SK-N-SH (cell line): ENCODE measurements around the gene IL15RA. TPM values are rescaled to one million over a fixed set of nuclear protein-coding genes. Genes with fewer than 3 reads are reported as not detected.
"Not testable (repeated sequence)": the region's sequence is repeated elsewhere in the genome, so short reads cannot be mapped to it uniquely, and the experiment has no call there.

Source experiments
- CTCF ChIA-PET: fragments of 300-600, 350-600 bp; formaldehyde crosslinking; extraction: SDS; loops from one replicate; lab custom pipeline; 2021; lab: Yijun Ruan, JAX
- POLR2A ChIA-PET: fragments of 350-600 bp; sonication (Branson Sonifier 250); formaldehyde crosslinking; extraction: SDS; loops from one replicate; lab custom pipeline; 2020; ENCODE audit warnings: antibody characterized with exemption, inconsistent platforms; lab: Yijun Ruan, JAX
- DNase-seq: peaks from one replicate; pipeline ENCODE4 v3.0.0; 2012
- H2AFZ ChIP-seq: fragments of 200-600 bp; sonication (generic); 2 replicates; pipeline ENCODE4 v1.8.1; 2016; ENCODE audit warnings: antibody characterized with exemption, mild to moderate bottlenecking, low read depth
- H3F3A ChIP-seq: fragments of 200-600 bp; sonication (generic); replicated peaks from 2 replicates; pipeline ENCODE3; 2016; ENCODE audit warnings: antibody characterized with exemption, mild to moderate bottlenecking; ENCODE audit not compliant: insufficient read depth
- H3K27ac ChIP-seq, 2 experiments: fragments of 200-500 bp in 1 of 2; fragments of 200-600 bp in 1 of 2; sonication (Bioruptor generic) in 1 of 2; sonication (generic), shearing (Covaris generic) in 1 of 2; 2 replicates each; pipeline versions ENCODE4 v1.5.1 to v1.6.1; 2014 to 2016; ENCODE audit warnings: low read depth in 2 of 2, inconsistent platforms in 1 of 2, low read length in 1 of 2, mild to moderate bottlenecking in 1 of 2, mixed read lengths in 1 of 2
- H3K27me3 ChIP-seq: fragments of 200-600 bp; sonication (generic), shearing (Covaris generic); 2 replicates; pipeline ENCODE4 v1.6.1; 2016; ENCODE audit warnings: mixed run types; ENCODE audit not compliant: insufficient read depth
- H3K36me3 ChIP-seq, 2 experiments: fragments of 200-500 bp in 1 of 2; fragments of 200-600 bp in 1 of 2; sonication (Bioruptor generic) in 1 of 2; sonication (generic) in 1 of 2; replicated peaks in 1 of 2; 2 replicates each; pipeline versions ENCODE3 to v1.5.1; 2014 to 2016; ENCODE audit warnings: low read length in 1 of 2, mild to moderate bottlenecking in 1 of 2; ENCODE audit not compliant: insufficient read depth in 2 of 2, control insufficient read depth in 1 of 2
- H3K4me1 ChIP-seq, 2 experiments: fragments of 200-500 bp in 1 of 2; fragments of 200-600 bp in 1 of 2; sonication (Bioruptor generic) in 1 of 2; sonication (generic), shearing (Covaris generic) in 1 of 2; 2 replicates each; pipeline versions ENCODE4 v1.5.1 to v1.6.1; 2014 to 2016; ENCODE audit warnings: low read depth in 1 of 2, low read length in 1 of 2, mixed run types in 1 of 2; ENCODE audit not compliant: insufficient read depth in 2 of 2, control insufficient read depth in 1 of 2
- H3K4me2 ChIP-seq: fragments of 200-600 bp; sonication (generic), shearing (Covaris generic); 2 replicates; pipeline ENCODE4 v1.6.1; 2017; ENCODE audit warnings: mixed run types
- H3K4me3 ChIP-seq, 2 experiments: fragments of 200-500 bp in 1 of 2; fragments of 200-600 bp in 1 of 2; sonication (Bioruptor generic) in 1 of 2; sonication (generic), shearing (Covaris generic) in 1 of 2; 2 replicates each; pipeline versions ENCODE4 v1.5.1 to v1.8.1; 2014 to 2016; ENCODE audit warnings: low read depth in 2 of 2, inconsistent platforms in 1 of 2, low read length in 1 of 2, mild to moderate bottlenecking in 1 of 2, mixed read lengths in 1 of 2, moderate library complexity in 1 of 2
- H3K79me2 ChIP-seq: fragments of 200-600 bp; sonication (generic); 2 replicates; pipeline ENCODE4 v1.8.1; 2017; ENCODE audit warnings: mild to moderate bottlenecking; ENCODE audit not compliant: insufficient read depth
- H3K9ac ChIP-seq: fragments of 200-600 bp; sonication (generic); 2 replicates; pipeline ENCODE4 v1.6.1; 2017; ENCODE audit warnings: mixed run types
- H3K9me2 ChIP-seq: fragments of 200-600 bp; sonication (generic); 2 replicates; pipeline ENCODE4 v1.6.1; 2017; ENCODE audit warnings: mixed run types
- H3K9me3 ChIP-seq: fragments of 200-600 bp; sonication (generic); 2 replicates; pipeline ENCODE4 v1.6.1; 2017; ENCODE audit warnings: mixed run types, mild to moderate bottlenecking, moderate library complexity
- H4K20me1 ChIP-seq: fragments of 200-600 bp; sonication (generic); 2 replicates; pipeline ENCODE4 v1.6.1; 2017; ENCODE audit warnings: mild to moderate bottlenecking, mixed run types; ENCODE audit not compliant: insufficient read depth
- CHD2 ChIP-seq: fragments of 150-350 bp; IDR thresholded peaks from 2 replicates; pipeline ENCODE4 v1.6.1; 2018; ENCODE audit warnings: low read length; ENCODE audit not compliant: partially characterized antibody
- ELF1 ChIP-seq: IDR thresholded peaks from 2 replicates; pipeline ENCODE4 v1.4.0; 2012
- EZH2phosphoT487 ChIP-seq: fragments of 200-600 bp; sonication (generic); IDR thresholded peaks from 2 replicates; pipeline ENCODE4 v1.6.1; 2017; ENCODE audit warnings: low read depth, mixed run types, mild to moderate bottlenecking, antibody characterized with exemption, moderate library complexity, borderline replicate concordance
- IRF3 ChIP-seq: fragments of 150-350 bp; IDR thresholded peaks from 2 replicates; pipeline ENCODE4 v1.6.1; 2016; ENCODE audit warnings: mild to moderate bottlenecking, low read depth, low read length
- NRF1 ChIP-seq: IDR thresholded peaks from 2 replicates; pipeline ENCODE4 v1.6.1; 2012; ENCODE audit warnings: low read depth, mild to moderate bottlenecking, low read length
- RAD21 ChIP-seq: IDR thresholded peaks from 2 replicates; pipeline ENCODE4 v1.6.1; 2012; ENCODE audit warnings: mild to moderate bottlenecking, low read length
- RCOR1 ChIP-seq: fragments of 150-350 bp; IDR thresholded peaks from 2 replicates; pipeline ENCODE4 v1.6.1; 2017; ENCODE audit warnings: antibody characterized with exemption, low read length
- RFX5 ChIP-seq: IDR thresholded peaks from 2 replicates; pipeline ENCODE4 v1.6.1; 2012; ENCODE audit warnings: mild to moderate bottlenecking, improper control_type of control experiment, low read length
- RXRA ChIP-seq: IDR thresholded peaks from 2 replicates; pipeline ENCODE4 v1.4.0; 2012; ENCODE audit warnings: low read depth, mild to moderate bottlenecking, borderline replicate concordance
- SMC3 ChIP-seq: IDR thresholded peaks from 2 replicates; pipeline ENCODE4 v1.6.1; 2012; ENCODE audit warnings: low read depth, low read length, improper control_type of control experiment
- TAF1 ChIP-seq: IDR thresholded peaks from 2 replicates; pipeline ENCODE4 v1.6.1; 2012; ENCODE audit warnings: low read depth, mild to moderate bottlenecking, low read length, moderate library complexity, borderline replicate concordance
- USF2 ChIP-seq: fragments of 150-350 bp; IDR thresholded peaks from 2 replicates; pipeline ENCODE4 v1.6.1; 2017; ENCODE audit warnings: antibody characterized with exemption, low read length, low read depth, borderline replicate concordance
- ZBTB33 ChIP-seq: IDR thresholded peaks from 2 replicates; pipeline ENCODE4 v1.4.0; 2012; ENCODE audit warnings: low read depth, borderline replicate concordance
- WGBS: methylation state at CpG from one replicate; pipeline ENCODE4 v1.1.6; 2017; ENCODE audit warnings: low lambda C conversion rate; 5-methylcytosine and 5-hydroxymethylcytosine counted together
- polyA plus RNA-seq, 3 experiments: library from polyadenylated mRNA; depleted of rRNA; stranded (reverse); fragments of >200 nt; gene quantifications; 2 replicates each; pipeline ENCODE4 v1.2.3, GENCODE V29; 2012

Gene IL15RA
- polyA plus RNA-seq, 1 of the 3 experiments (the other 2 are of a cell fraction) = 2.1 TPM

- H3K4me3 ChIP-seq = no peak overlapping the region
- POLR2A ChIA-PET = no interaction called here
- no peak overlapping the region for H3K4me2 ChIP-seq
- no peaks in the 10 kb centered on the region for H3K9me2 ChIP-seq
- H3K27me3 ChIP-seq = no peaks in the 10 kb centered on the region
- no peaks in the 10 kb centered on the region for H3K9me3 ChIP-seq
- no peaks in the 10 kb centered on the region for H3K79me2 ChIP-seq
- no peak for TF ChIP-seq ZBTB33
- TF ChIP-seq EZH2phosphoT487 = no peak
- TF ChIP-seq RCOR1 = no peak
- peaks cover 9% of the 10 kb centered on the region for H3F3A ChIP-seq
- 85% methylated on average over 4 of the region's 7 CpGs for WGBS
- H3K4me1 ChIP-seq = no peaks in the 10 kb centered on the region
- CTCF ChIA-PET = no interaction called here
- H3K27ac ChIP-seq = no peak overlapping the region
- no peaks in the 10 kb centered on the region for H4K20me1 ChIP-seq
- H2AFZ ChIP-seq = no peak overlapping the region
- H3K9ac ChIP-seq = no peak overlapping the region
- no peaks in the 10 kb centered on the region for H3K36me3 ChIP-seq
- DNase-seq = no peak
Measured at GRCh38 chr10:5963071-5963470, 14.3 kb downstream of the IL15RA start.

GRCh38 chr10:5962358-5962940, 14.9 kb downstream of the IL15RA start:
- H3K27me3 ChIP-seq, H3F3A ChIP-seq, H3K9me2 ChIP-seq, CTCF ChIA-PET, H3K4me1 ChIP-seq, H3K4me2 ChIP-seq, H3K9me3 ChIP-seq, H3K36me3 ChIP-seq, H3K9ac ChIP-seq, H3K4me3 ChIP-seq, H2AFZ ChIP-seq, H3K79me2 ChIP-seq, DNase-seq, H3K27ac ChIP-seq, H4K20me1 ChIP-seq, POLR2A ChIA-PET: not testable (repeated sequence)
- 86% methylated on average over 10 of the region's 10 CpGs for WGBS

DNA sequence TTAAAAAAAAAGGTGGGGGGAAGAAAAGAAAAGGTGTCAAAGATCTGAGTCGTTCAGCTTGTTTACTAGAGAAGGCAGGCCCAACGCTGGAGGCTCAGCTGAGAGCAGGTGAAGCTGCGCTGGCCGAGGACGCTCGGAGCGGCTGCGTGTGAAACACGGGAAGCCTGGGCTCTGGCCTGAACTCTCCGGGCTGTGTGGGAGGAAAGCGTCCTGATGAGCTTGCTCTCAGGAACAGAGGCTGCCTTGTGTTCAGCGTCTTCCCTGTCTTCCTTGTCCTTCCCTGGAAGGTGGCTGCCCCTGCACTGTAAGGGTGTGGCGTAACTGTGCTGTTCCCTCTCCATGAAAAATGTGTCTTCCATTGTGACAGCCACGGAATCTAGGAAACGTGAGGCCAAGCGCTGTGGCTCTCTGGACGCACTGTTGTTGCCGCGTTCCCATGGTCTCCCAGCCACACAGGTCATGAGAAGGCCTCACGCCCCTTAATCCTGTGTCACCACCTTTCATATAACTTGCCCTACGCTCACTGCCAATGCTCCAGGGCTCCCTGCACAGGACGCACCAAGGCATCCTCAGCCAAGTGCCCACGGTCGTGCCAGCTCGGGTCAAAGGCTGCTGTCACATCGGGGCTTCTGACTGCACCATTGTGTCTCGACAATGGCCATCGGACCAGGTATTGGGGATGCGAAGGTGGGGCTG, 15.8 kb downstream of the IL15RA start:
- Histone ChIP-seq H2AFZ (no peak overlapping the region), H3K27me3 (no peaks in the 10 kb centered on the region), H3K9me3 (no peaks in the 10 kb centered on the region), H4K20me1 (no peaks in the 10 kb centered on the region), H3K4me3 (no peak overlapping the region), H3K9ac (no peak overlapping the region), H3K79me2 (no peaks in the 10 kb centered on the region), H3K4me1 (no peaks in the 10 kb centered on the region), H3K4me2 (no peak overlapping the region), H3K9me2 (no peaks in the 10 kb centered on the region), H3K36me3 (no peaks in the 10 kb centered on the region), H3K27ac (no peak overlapping the region), H3F3A (peaks cover 9% of the 10 kb centered on the region)
- DNase-seq = no peak
- no peak for TF ChIP-seq USF2
- no peak for TF ChIP-seq RFX5
- no peak for TF ChIP-seq TAF1
- TF ChIP-seq ELF1 = no peak
- no peak for TF ChIP-seq SMC3
- TF ChIP-seq RAD21 = no peak
- no peak for TF ChIP-seq RXRA
- no peak for TF ChIP-seq EZH2phosphoT487
- no peak for TF ChIP-seq CHD2
- no peak for TF ChIP-seq IRF3
- no peak for TF ChIP-seq NRF1
- ChIA-PET CTCF (no interaction called here), POLR2A (no interaction called here)
- 92% methylated on average over 20 of the region's 29 CpGs for whole genome bisulfite sequencing

GRCh38 chr10:5960973-5961275, 16.4 kb downstream of the IL15RA start:
- WGBS = 86% methylated on average over 10 of the region's 10 CpGs
- POLR2A ChIA-PET, DNase-seq, CTCF ChIA-PET, H4K20me1 ChIP-seq, H3K4me1 ChIP-seq, H3K9me2 ChIP-seq, H3K27me3 ChIP-seq, H3F3A ChIP-seq, H3K4me2 ChIP-seq, H2AFZ ChIP-seq, H3K9ac ChIP-seq, H3K36me3 ChIP-seq, H3K4me3 ChIP-seq, H3K79me2 ChIP-seq, H3K27ac ChIP-seq, H3K9me3 ChIP-seq: not testable (repeated sequence)
